ENCODE data around the gene DMBX1.

GRCh38 chr1:46494910-46495309, 5.3 kb downstream of the DMBX1 start:
- TF ChIP-seq SMAD4 (CRISPR knock-in tag; conservative IDR thresholded peaks at IDR 0.05) (no peak), NR2C2 (CRISPR knock-in tag; IDR thresholded peaks at IDR 0.05) (no peak), NR2C2 (tag; IDR thresholded peaks at IDR 0.05) (no peak), BHLHE40 (IDR thresholded peaks at IDR 0.05; ENCODE audit: low read length) (no peak), RUNX1 (IDR thresholded peaks at IDR 0.05; ENCODE audit: low read depth) (no peak), JUND (IDR thresholded peaks at IDR 0.05; ENCODE audit: borderline replicate concordance, low read depth, low read length) (no peak), JUND (tag; IDR thresholded peaks at IDR 0.05; ENCODE audit: borderline replicate concordance, low read depth, low read length) (no peak), NR1H2 (CRISPR knock-in tag; IDR thresholded peaks at IDR 0.05) (no peak), EHMT2 (IDR thresholded peaks at IDR 0.05) (no peak), JUN (IDR thresholded peaks at IDR 0.05; ENCODE audit: borderline replicate concordance, low read depth, low read length) (no peak), JUN (CRISPR knock-in tag; IDR thresholded peaks at IDR 0.05; ENCODE audit: borderline replicate concordance) (no peak), TRIM28 (IDR thresholded peaks at IDR 0.05) (no peak), CEBPB (tag; IDR thresholded peaks at IDR 0.05) (no peak)
- TF ChIP-seq, protein P1, sequence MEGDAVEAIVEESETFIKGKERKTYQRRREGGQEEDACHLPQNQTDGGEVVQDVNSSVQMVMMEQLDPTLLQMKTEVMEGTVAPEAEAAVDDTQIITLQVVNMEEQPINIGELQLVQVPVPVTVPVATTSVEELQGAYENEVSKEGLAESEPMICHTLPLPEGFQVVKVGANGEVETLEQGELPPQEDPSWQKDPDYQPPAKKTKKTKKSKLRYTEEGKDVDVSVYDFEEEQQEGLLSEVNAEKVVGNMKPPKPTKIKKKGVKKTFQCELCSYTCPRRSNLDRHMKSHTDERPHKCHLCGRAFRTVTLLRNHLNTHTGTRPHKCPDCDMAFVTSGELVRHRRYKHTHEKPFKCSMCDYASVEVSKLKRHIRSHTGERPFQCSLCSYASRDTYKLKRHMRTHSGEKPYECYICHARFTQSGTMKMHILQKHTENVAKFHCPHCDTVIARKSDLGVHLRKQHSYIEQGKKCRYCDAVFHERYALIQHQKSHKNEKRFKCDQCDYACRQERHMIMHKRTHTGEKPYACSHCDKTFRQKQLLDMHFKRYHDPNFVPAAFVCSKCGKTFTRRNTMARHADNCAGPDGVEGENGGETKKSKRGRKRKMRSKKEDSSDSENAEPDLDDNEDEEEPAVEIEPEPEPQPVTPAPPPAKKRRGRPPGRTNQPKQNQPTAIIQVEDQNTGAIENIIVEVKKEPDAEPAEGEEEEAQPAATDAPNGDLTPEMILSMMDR (IDR thresholded peaks at IDR 0.05 in 2 of 3, conservative IDR thresholded peaks at IDR 0.05 in 1 of 3; ENCODE audit: insufficient read depth in 2 of 3, low read depth in 1 of 3, low read length in 3 of 3): no peak
- TF ChIP-seq, protein P2, sequence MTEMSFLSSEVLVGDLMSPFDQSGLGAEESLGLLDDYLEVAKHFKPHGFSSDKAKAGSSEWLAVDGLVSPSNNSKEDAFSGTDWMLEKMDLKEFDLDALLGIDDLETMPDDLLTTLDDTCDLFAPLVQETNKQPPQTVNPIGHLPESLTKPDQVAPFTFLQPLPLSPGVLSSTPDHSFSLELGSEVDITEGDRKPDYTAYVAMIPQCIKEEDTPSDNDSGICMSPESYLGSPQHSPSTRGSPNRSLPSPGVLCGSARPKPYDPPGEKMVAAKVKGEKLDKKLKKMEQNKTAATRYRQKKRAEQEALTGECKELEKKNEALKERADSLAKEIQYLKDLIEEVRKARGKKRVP (CRISPR knock-in tag; IDR thresholded peaks at IDR 0.05): no peak
- TF ChIP-seq, protein P3, sequence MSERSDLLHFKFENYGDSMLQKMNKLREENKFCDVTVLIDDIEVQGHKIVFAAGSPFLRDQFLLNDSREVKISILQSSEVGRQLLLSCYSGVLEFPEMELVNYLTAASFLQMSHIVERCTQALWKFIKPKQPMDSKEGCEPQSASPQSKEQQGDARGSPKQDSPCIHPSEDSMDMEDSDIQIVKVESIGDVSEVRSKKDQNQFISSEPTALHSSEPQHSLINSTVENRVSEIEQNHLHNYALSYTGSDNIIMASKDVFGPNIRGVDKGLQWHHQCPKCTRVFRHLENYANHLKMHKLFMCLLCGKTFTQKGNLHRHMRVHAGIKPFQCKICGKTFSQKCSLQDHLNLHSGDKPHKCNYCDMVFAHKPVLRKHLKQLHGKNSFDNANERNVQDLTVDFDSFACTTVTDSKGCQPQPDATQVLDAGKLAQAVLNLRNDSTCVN (CRISPR knock-in tag; IDR thresholded peaks at IDR 0.05): no peak
